Erythroblast (primary cell): ENCODE measurements around the gene MTARC2.

Experiments
- GATA1 ChIP-seq: IDR thresholded peaks from 2 replicates; pipeline ENCODE4 v1.6.1; 2011; ENCODE audit warnings: low read depth, mild to moderate bottlenecking, control low read depth, low read length, moderate library complexity
- POLR2A ChIP-seq: IDR thresholded peaks from 2 replicates; pipeline ENCODE4 v1.6.1; 2011; ENCODE audit warnings: mild to moderate bottlenecking, low read length

DNA sequence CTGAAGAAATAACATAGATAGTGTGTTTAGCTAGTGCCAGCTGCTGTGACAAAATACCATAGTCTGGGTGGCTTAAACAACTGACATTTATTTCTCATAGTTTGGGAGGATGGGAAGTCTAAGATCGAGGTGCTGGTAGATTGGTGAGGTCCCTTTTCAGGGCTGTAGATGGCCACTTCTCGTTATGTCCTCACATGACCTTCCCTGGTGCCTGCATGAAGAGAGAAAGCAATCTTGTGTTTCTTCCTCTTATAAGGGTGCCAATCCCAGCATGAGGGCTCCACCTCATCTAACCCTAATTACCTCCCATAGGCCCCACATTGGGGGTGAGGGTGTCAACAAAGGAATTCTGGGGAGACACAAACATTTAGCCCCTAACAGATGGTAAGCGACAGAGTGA lies 9.3 kb downstream of the MTARC2 start:
- no peak for TF ChIP-seq POLR2A
- TF ChIP-seq GATA1: no peak
